GM21526 (cell line): ENCODE data around the gene MKRN3.
"Not testable (repeated sequence)": the region's sequence is repeated elsewhere in the genome, so short reads cannot be mapped to it uniquely, and the experiment has no call there.

Experiments used
- ATAC-seq: cut with Tn5 transposase; IDR thresholded peaks from one replicate; pipeline ENCODE4 v1.9.1; 2021; ENCODE audit warnings: moderate library complexity; ENCODE audit not compliant: unreplicated experiment, low FRiP score

The MKRN3 gene

DNA sequence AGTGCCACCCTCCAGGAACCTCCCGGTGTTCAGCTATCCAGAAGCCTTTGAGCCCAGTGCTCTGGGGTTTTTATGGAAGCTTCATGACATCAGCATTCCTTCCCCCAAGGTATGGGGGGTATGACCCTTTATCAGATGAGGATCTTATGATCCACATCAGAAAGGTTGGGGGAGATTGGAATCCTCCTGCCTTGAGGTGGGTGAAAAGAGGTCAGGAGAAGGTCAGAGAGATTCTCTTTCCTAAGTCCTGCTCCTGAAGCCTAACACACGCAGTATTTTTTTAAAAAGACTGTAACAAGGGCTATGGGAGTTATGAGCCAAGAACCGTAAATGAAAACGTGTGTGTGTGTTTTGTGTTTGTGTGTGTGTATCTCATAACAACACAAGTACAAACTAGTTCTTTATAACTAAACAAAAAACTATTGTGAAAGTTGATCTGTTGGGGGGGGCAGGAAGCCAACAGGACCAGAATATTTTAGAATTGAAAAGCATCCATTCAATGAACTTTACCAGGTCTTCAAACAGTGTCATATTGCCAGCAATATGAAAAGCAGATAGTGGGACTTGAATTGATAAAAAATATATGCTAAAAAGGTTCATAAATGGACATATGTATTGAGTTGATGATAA, 13.2 kb downstream of the MKRN3 start:
- no peak for ATAC-seq

- ATAC-seq = no peak
Measured at GRCh38 chr15:23588268-23588667, 22.8 kb downstream of the MKRN3 start.

GRCh38 chr15:23589012-23589411, 23.5 kb downstream of the MKRN3 start:
- ATAC-seq = no peak

GRCh38 chr15:23594252-23594770, 28.8 kb downstream of the MKRN3 start:
- ATAC-seq = no peak

- no peak for ATAC-seq
Measured at GRCh38 chr15:23595368-23595767, 29.9 kb downstream of the MKRN3 start.

GRCh38 chr15:23596736-23597135, 31.3 kb downstream of the MKRN3 start:
- ATAC-seq = no peak

DNA sequence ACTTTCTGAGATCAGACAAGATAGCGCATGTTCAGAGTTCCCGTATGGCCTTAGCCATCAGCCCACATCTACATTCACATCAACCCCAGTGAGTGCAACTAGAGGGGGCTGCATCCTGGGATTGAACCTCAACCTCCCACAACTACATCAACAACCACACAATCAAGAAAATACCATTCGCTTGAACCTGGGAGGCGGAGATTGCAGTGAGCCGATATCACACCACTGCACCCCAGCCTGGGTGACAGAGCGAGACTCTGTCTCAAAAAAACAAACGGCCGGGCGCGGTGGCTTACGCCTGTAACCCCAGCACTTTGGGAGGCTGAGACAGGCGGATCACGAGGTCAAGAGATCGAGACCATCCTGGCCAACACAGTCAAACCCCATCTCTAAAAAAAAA, 31.8 kb downstream of the MKRN3 start:
- not testable (repeated sequence) for ATAC-seq

DNA sequence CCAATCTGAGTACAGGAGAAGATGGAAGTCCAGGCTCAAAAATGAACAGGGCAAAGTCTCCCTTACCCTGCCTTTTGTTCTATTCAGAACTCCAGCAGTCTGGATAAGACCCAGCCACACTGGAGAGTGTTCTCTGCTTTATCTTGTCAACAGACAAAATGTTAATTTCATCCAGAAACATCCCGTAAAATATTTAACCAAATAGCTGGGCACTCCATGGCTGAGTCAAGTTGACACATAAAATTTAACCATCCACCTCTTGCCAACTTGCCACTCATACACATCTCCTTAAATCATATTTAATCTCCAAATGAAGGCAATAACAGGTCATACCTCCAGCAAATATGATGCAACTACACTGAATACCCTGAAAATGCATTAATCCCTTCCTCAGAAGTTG, 33.6 kb downstream of the MKRN3 start:
- no peak for ATAC-seq

DNA sequence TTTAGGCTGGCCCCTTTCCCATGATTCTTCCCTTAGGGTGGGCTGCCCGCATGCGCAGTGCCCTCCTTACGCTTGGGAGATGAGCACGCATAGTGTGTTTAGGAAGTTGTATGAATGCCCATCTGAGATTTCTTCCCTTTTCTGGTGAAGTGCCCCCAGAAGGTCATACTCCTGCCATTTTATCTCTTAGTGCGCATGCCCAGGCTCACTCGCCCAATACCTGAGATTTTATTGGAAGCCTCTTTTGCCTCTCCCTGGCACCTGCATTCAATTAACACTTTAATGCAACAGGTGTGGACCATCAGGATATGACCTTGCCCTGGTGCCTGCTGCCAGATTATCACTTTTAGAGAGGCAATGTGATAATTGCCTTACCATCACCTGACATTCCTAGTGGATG, 36.6 kb downstream of the MKRN3 start:
- no peak for ATAC-seq

DNA sequence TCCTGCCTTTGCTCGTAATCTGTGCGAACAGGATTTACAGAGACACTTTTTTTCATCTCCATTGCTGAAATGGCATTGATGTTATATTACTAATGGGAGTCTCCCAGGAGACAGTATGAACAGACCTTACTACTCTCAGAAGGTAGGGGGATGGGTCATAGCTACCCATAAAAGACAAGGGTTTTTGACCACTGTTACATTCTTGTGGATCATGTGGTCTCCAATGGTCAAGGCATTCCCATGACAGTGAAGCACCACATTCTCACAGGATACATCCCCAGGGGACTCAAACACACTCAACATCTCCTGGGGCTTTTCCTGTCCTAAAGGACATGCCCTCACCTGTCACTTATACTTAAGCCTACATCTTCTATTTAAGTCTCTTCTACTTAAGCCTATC, 40.8 kb downstream of the MKRN3 start:
- no peak for ATAC-seq

DNA sequence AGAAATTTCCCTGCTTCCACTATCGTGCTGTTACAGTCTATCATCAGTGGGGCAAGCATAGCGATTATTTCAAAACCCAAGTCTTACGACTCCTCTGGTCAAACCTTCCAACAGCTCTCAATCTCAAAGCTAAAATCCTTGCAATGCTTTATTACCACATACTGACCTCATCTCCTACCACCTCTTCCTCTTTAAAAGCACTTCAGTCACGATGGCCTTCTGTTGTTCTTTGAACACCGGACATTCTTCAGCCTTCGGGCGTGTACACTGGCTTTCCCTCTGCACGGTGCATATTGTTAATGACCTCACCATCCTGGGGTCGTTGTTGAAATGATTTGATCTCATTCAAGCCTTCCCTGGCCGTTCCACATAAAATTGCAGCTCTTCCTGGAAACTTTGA, 51.1 kb downstream of the MKRN3 start:
- no peak for ATAC-seq
